HepG2 (cell line): ENCODE data around the gene LYRM7. TPM values are rescaled to one million over a fixed set of nuclear protein-coding genes. Genes with fewer than 3 reads are reported as not detected.

Source experiments
- ATAC-seq: fragments of 200-7000 bp; cut with Tn5 transposase; 3 replicates; pipeline ENCODE4 v1.9.1; 2020; ENCODE audit warnings: mild to moderate bottlenecking, moderate library complexity
- BruUV-seq: library from RNA; stranded (reverse); fragments of 400-500 nt; replicated peaks from 2 replicates; lab custom pipeline; 2021; lab: Mats Ljungman, UMichigan
- CTCF ChIA-PET: fragments of 300-600 bp; formaldehyde crosslinking; extraction: SDS; loops from one replicate; lab custom pipeline; 2021; ENCODE audit warnings: low total read pairs, inconsistent platforms, low intra/inter-chr PET ratio; lab: Yijun Ruan, JAX
- POLR2A ChIA-PET: fragments of 350-600 bp; sonication (Branson Sonifier 250); formaldehyde crosslinking; loops from one replicate; lab custom pipeline; 2020; ENCODE audit warnings: antibody characterized with exemption, inconsistent platforms; lab: Yijun Ruan, JAX
- DNase-seq: peaks from one replicate; pipeline ENCODE4 v3.0.0-alpha.2; 2015; ENCODE audit warnings: low spot score
- FAIRE-seq: peaks from 3 replicates; lab custom pipeline; 2011; peaks lifted over from hg19 to GRCh38; lab: Jason Lieb, UNC
- H2AFZ ChIP-seq: one replicate; pipeline ENCODE4 v1.6.1; 2011; ENCODE audit warnings: low read length, inconsistent platforms
- H3K27ac ChIP-seq: fragments of 300-600 bp; 3 replicates; pipeline ENCODE4 v1.8.0; 2011; ENCODE audit warnings: mixed run types, mild to moderate bottlenecking, mixed read lengths, low read length, inconsistent platforms; ENCODE audit not compliant: insufficient read depth; ENCODE audit errors: extremely low read length
- H3K27me3 ChIP-seq, 2 experiments: fragments of 200-600 bp in 1 of 2; 2 replicates in 1 of 2; 3 replicates in 1 of 2; pipeline versions ENCODE4 v1.6.0 to v1.8.0; 2011; ENCODE audit warnings: low read length in 2 of 2, mild to moderate bottlenecking in 2 of 2, moderate library complexity in 2 of 2, inconsistent platforms in 1 of 2; ENCODE audit not compliant: insufficient read depth in 2 of 2, control insufficient read depth in 1 of 2
- H3K36me3 ChIP-seq, 2 experiments: fragments of 200-600 bp in 1 of 2; replicated peaks in 1 of 2; 2 replicates in 1 of 2; 3 replicates in 1 of 2; pipeline versions ENCODE4 v1.5.1 to v1.8.0; 2011; ENCODE audit warnings: low read length in 2 of 2, inconsistent platforms in 1 of 2; ENCODE audit not compliant: insufficient read depth in 2 of 2, control insufficient read depth in 1 of 2
- H3K4me1 ChIP-seq: 2 replicates; pipeline ENCODE4 v1.5.1; 2012; ENCODE audit warnings: low read length, inconsistent platforms; ENCODE audit not compliant: insufficient read depth
- H3K4me2 ChIP-seq: 2 replicates; pipeline ENCODE4 v1.6.0; 2011; ENCODE audit warnings: low read depth, low read length, inconsistent platforms
- H3K4me3 ChIP-seq, 3 experiments: fragments of 200-600 bp in 1 of 3; sonication (generic), shearing (Covaris generic) in 1 of 3; replicated peaks in 1 of 3; 2 replicates each; pipeline ENCODE4 v1.5.1; 2011 to 2016; ENCODE audit warnings: low read length in 3 of 3, inconsistent platforms in 2 of 3, low read depth in 2 of 3, mild to moderate bottlenecking in 2 of 3, control low read depth in 1 of 3, mixed read lengths in 1 of 3; ENCODE audit not compliant: insufficient read depth in 1 of 3
- H3K79me2 ChIP-seq: one replicate; pipeline ENCODE4 v1.6.1; 2011; ENCODE audit warnings: low read length, inconsistent platforms; ENCODE audit not compliant: insufficient read depth
- H3K9ac ChIP-seq: 2 replicates; pipeline ENCODE4 v1.6.0; 2011; ENCODE audit warnings: mild to moderate bottlenecking, low read depth, low read length, inconsistent platforms; ENCODE audit not compliant: insufficient read depth
- H3K9me3 ChIP-seq: 2 replicates; pipeline ENCODE4 v1.5.1; 2012; ENCODE audit warnings: mild to moderate bottlenecking, low read length
- H4K20me1 ChIP-seq: 2 replicates; pipeline ENCODE4 v1.6.0; 2011; ENCODE audit warnings: inconsistent platforms, mild to moderate bottlenecking, low read length, moderate library complexity; ENCODE audit not compliant: insufficient read depth
- DNMT1 ChIP-seq: sonication (generic); formaldehyde crosslinking; IDR thresholded peaks from 2 replicates; pipeline ENCODE4 v1.5.1; 2020; ENCODE audit warnings: mild to moderate bottlenecking, missing genetic modification reagents
- FOXO1 ChIP-seq: sonication (generic); formaldehyde crosslinking; IDR thresholded peaks from 2 replicates; pipeline ENCODE4 v1.4.0; 2020; ENCODE audit warnings: missing genetic modification reagents
- NFIB ChIP-seq: sonication (generic); formaldehyde crosslinking; IDR thresholded peaks from 2 replicates; pipeline ENCODE4 v1.9.0; 2021; ENCODE audit warnings: missing genetic modification reagents, mild to moderate bottlenecking, borderline replicate concordance
- PCBP2 ChIP-seq: fragments of 200-400 bp; formaldehyde crosslinking; optimal IDR thresholded peaks from 2 replicates; pipeline ENCODE3; 2018; ENCODE audit warnings: low read length, low read depth; ENCODE audit not compliant: poor library complexity, severe bottlenecking
- SAFB2 ChIP-seq: sonication (generic); formaldehyde crosslinking; IDR thresholded peaks from 2 replicates; pipeline ENCODE4 v1.5.1; 2020; ENCODE audit warnings: missing genetic modification reagents, low read depth, mild to moderate bottlenecking, borderline replicate concordance
- XRCC5 ChIP-seq: fragments of 200-400 bp; formaldehyde crosslinking; optimal IDR thresholded peaks from 2 replicates; pipeline ENCODE3; 2017; ENCODE audit warnings: mild to moderate bottlenecking, low read length
- ZNF569 ChIP-seq: sonication (generic); formaldehyde crosslinking; IDR thresholded peaks from 2 replicates; pipeline ENCODE4 v1.5.0; 2020; ENCODE audit warnings: mild to moderate bottlenecking, missing genetic modification reagents, moderate library complexity, borderline replicate concordance
- ZNF850 ChIP-seq: sonication (generic); formaldehyde crosslinking; conservative IDR thresholded peaks from 2 replicates; pipeline ENCODE4 v1.9.0; 2021; ENCODE audit warnings: mild to moderate bottlenecking, missing genetic modification reagents
- WGBS: methylation state at CpG from one replicate; pipeline ENCODE4 v1.1.6; 2017; ENCODE audit warnings: low lambda C conversion rate; 5-methylcytosine and 5-hydroxymethylcytosine counted together
- in situ Hi-C: cut with HindIII; loops from 2 replicates; pipeline ENCODE4 v1.10.0; 2017; ENCODE audit warnings: low pct_unique_long_range_greater_than_20kb; ENCODE audit not compliant: extremely low pct_ligation_motif_present
- intact Hi-C: fragments of 100-400 bp; cut with micrococcal nuclease; formaldehyde crosslinking; loops from one replicate; pipeline ENCODE4 v1.10.0; 2022; ENCODE audit not compliant: unreplicated experiment
- polyA plus RNA-seq, 8 experiments: library from polyadenylated mRNA; depleted of rRNA in 3 of 8; stranded (reverse) in 7 of 8; unstranded in 1 of 8; fragments of >200 nt; fragmentation: Illumina TruSeq in 4 of 8; extraction: Trizol in 4 of 8; gene quantifications; 2 replicates each; pipeline versions ENCODE4 v1.2.1 to v1.2.3, GENCODE V29; 2011 to 2016; ENCODE audit warnings: low read depth in 4 of 8, missing spikeins in 1 of 8, mixed read lengths in 1 of 8; ENCODE audit not compliant: insufficient read depth in 1 of 8
- total RNA-seq, 5 experiments: library from RNA; depleted of rRNA; stranded (reverse); fragments of >200 nt; fragmentation: Illumina TruSeq; extraction: Trizol; gene quantifications; 2 replicates each; pipeline ENCODE4 v1.2.3, GENCODE V29; 2016; ENCODE audit warnings: low read depth in 1 of 5
- TF ChIP-seq, protein P1 (sequence below): sonication (generic); formaldehyde crosslinking; IDR thresholded peaks from 2 replicates; pipeline ENCODE4 v1.4.0; 2020; ENCODE audit warnings: missing genetic modification reagents

The LYRM7 gene
- total and polyA plus RNA-seq, 2 of the 13 experiments (the other 11 are each of a cell fraction or from before 2014, with no cell fraction given): 3.0 to 5.5 TPM

DNA sequence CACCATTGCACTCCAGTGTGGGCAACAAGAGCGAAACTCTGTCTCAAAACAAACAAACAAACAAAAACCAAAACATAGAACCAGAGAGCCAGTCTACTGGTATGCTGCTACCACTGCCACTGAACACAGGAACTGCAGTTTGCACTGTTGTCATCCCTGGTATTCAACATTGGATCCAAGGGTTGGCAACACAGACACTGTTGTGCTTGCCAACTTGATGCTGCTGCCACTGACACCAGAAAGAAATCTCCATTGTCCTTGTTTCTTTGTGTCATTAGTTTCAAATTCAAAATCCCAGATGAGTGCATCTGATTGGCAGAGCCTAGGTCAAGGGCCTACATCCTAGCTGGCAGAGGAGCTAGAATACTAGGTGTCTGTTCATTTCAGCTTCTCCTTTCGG is 21.9 kb upstream of the LYRM7 start:
- no peaks in the 10 kb centered on the region for H3K9me3 ChIP-seq
- no TSS peak for BruUV-seq
- H3K36me3 ChIP-seq: no peaks in the 10 kb centered on the region
- H3K79me2 ChIP-seq: no peaks in the 10 kb centered on the region
- 0 out of 2 replicates have a peak, but pooled peaks cover 6% of the 10 kb centered on the region for H3K4me1 ChIP-seq
- no peaks in the 10 kb centered on the region for H4K20me1 ChIP-seq
- ChIA-PET POLR2A (no interaction called here), CTCF (no interaction called here)
- no peak overlapping the region for H3K9ac ChIP-seq
- H3K4me2 ChIP-seq: no peak overlapping the region
- H3K27ac ChIP-seq: no peak overlapping the region
- DNase-seq: no peak
- 33% methylated on average over 2 of the region's 2 CpGs for WGBS
- H3K4me3 ChIP-seq: no peak overlapping the region
- TF ChIP-seq ZNF569: no peak
- no peak for TF ChIP-seq ZNF850 (CRISPR knock-in tag)
- TF ChIP-seq, protein P1, sequence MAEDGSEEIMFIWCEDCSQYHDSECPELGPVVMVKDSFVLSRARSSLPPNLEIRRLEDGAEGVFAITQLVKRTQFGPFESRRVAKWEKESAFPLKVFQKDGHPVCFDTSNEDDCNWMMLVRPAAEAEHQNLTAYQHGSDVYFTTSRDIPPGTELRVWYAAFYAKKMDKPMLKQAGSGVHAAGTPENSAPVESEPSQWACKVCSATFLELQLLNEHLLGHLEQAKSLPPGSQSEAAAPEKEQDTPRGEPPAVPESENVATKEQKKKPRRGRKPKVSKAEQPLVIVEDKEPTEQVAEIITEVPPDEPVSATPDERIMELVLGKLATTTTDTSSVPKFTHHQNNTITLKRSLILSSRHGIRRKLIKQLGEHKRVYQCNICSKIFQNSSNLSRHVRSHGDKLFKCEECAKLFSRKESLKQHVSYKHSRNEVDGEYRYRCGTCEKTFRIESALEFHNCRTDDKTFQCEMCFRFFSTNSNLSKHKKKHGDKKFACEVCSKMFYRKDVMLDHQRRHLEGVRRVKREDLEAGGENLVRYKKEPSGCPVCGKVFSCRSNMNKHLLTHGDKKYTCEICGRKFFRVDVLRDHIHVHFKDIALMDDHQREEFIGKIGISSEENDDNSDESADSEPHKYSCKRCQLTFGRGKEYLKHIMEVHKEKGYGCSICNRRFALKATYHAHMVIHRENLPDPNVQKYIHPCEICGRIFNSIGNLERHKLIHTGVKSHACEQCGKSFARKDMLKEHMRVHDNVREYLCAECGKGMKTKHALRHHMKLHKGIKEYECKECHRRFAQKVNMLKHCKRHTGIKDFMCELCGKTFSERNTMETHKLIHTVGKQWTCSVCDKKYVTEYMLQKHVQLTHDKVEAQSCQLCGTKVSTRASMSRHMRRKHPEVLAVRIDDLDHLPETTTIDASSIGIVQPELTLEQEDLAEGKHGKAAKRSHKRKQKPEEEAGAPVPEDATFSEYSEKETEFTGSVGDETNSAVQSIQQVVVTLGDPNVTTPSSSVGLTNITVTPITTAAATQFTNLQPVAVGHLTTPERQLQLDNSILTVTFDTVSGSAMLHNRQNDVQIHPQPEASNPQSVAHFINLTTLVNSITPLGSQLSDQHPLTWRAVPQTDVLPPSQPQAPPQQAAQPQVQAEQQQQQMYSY (CRISPR knock-in tag): no peak
- TF ChIP-seq FOXO1 (CRISPR knock-in tag): no peak
- TF ChIP-seq SAFB2: no peak
- no peak for TF ChIP-seq PCBP2
- no peak for TF ChIP-seq DNMT1
- TF ChIP-seq XRCC5: no peak
- no peak for TF ChIP-seq NFIB
- no peak overlapping the region for H2AFZ ChIP-seq
- in situ Hi-C loops (no loop called here), intact Hi-C loops (no loop called here)
- FAIRE-seq: no peak
- no peak for ATAC-seq
- H3K27me3 ChIP-seq: no peaks in the 10 kb centered on the region
